Loucy (cell line): Measurements from ENCODE around the gene RGS9.

Source experiments
- H2AFZ ChIP-seq: fragments of 200-600 bp; sonication (generic); 2 replicates; pipeline ENCODE4 v1.6.0; 2016; ENCODE audit warnings: antibody characterized with exemption, mild to moderate bottlenecking, low read length, moderate library complexity
- H3F3A ChIP-seq: fragments of 200-600 bp; 2 replicates; pipeline ENCODE4 v1.6.0; 2016; ENCODE audit warnings: antibody characterized with exemption, low read depth, mild to moderate bottlenecking
- H3K27me3 ChIP-seq: fragments of 200-600 bp; sonication (generic); 2 replicates; pipeline ENCODE4 v1.6.1; 2014; ENCODE audit warnings: low read length, mild to moderate bottlenecking; ENCODE audit not compliant: insufficient read depth, poor library complexity, severe bottlenecking
- H3K36me3 ChIP-seq: fragments of 200-600 bp; sonication (generic); 2 replicates; pipeline ENCODE4 v1.6.1; 2016; ENCODE audit warnings: low read length; ENCODE audit not compliant: insufficient read depth
- H3K4me1 ChIP-seq: fragments of 200-600 bp; sonication (generic); 2 replicates; pipeline ENCODE4 v1.5.1; 2014; ENCODE audit warnings: low read length, mild to moderate bottlenecking; ENCODE audit not compliant: insufficient read depth, poor library complexity, severe bottlenecking
- H3K4me2 ChIP-seq: fragments of 200-600 bp; sonication (generic); 2 replicates; pipeline ENCODE4 v1.6.0; 2014; ENCODE audit warnings: antibody characterized with exemption, low read length, low read depth, mild to moderate bottlenecking; ENCODE audit not compliant: poor library complexity, severe bottlenecking
- H3K4me3 ChIP-seq: fragments of 200-600 bp; sonication (generic); 2 replicates; pipeline ENCODE4 v1.5.1; 2014; ENCODE audit warnings: low read length, mild to moderate bottlenecking, mixed read lengths; ENCODE audit not compliant: poor library complexity, severe bottlenecking
- H3K79me2 ChIP-seq: fragments of 200-600 bp; sonication (generic); 2 replicates; pipeline ENCODE4 v1.6.1; 2014; ENCODE audit warnings: low read length; ENCODE audit not compliant: insufficient read depth
- H3K9ac ChIP-seq: fragments of 200-600 bp; sonication (generic); 2 replicates; pipeline ENCODE4 v1.6.0; 2014; ENCODE audit warnings: mild to moderate bottlenecking, low read depth, low read length, moderate library complexity; ENCODE audit not compliant: poor library complexity, severe bottlenecking
- H3K9me2 ChIP-seq: fragments of 200-600 bp; sonication (generic); replicated peaks from 2 replicates; pipeline ENCODE4 v1.6.1; 2016; ENCODE audit warnings: low read depth, low read length, mixed read lengths
- H3K9me3 ChIP-seq: fragments of 200-600 bp; sonication (generic); 2 replicates; pipeline ENCODE4 v1.6.1; 2014; ENCODE audit warnings: mild to moderate bottlenecking, antibody characterized with exemption, low read length, low read depth; ENCODE audit not compliant: insufficient read depth
- H4K20me1 ChIP-seq: fragments of 200-600 bp; sonication (generic); 2 replicates; pipeline ENCODE4 v1.6.0; 2014; ENCODE audit warnings: antibody characterized with exemption, low read length, mild to moderate bottlenecking; ENCODE audit not compliant: insufficient read depth, poor library complexity, severe bottlenecking
- EZH2phosphoT487 ChIP-seq: fragments of 200-600 bp; IDR thresholded peaks from 2 replicates; pipeline ENCODE4 v1.6.1; 2018; ENCODE audit warnings: antibody characterized with exemption, mild to moderate bottlenecking, moderate library complexity, borderline replicate concordance
- TF ChIP-seq, protein P1 (sequence below): fragments of 200-600 bp; sonication (generic); conservative IDR thresholded peaks from 2 replicates; pipeline ENCODE4 v1.5.1; 2014; ENCODE audit warnings: mild to moderate bottlenecking, antibody characterized with exemption, low read length

The RGS9 gene

DNA sequence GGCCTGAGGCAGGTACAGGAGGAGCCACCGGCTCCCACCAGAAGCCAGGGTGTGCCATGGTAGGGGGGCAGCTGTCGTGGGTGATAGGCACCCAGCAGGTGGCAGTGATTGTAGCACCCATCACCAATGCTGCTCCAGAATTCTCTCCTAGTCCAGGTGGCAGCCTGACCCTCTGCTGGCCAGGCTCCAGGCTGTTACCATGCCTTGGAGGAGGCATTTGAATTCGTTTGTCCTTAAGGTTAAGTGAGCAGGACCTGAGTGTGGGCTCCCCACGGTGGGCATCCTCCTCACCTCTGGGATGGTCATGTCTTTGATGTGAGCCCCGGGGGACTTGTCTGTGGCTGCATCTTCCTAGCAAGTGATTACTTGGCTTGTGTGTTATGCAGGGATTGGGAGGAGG is 59.4 kb downstream of the RGS9 start:
- H3K4me1 ChIP-seq, result peaks cover 4% of the 10 kb centered on the region
- H3K9ac ChIP-seq, result no peak overlapping the region
- H3K9me3 ChIP-seq, result no peaks in the 10 kb centered on the region
- no peak overlapping the region for H2AFZ ChIP-seq
- no peaks in the 10 kb centered on the region for H4K20me1 ChIP-seq
- TF ChIP-seq, protein P1, sequence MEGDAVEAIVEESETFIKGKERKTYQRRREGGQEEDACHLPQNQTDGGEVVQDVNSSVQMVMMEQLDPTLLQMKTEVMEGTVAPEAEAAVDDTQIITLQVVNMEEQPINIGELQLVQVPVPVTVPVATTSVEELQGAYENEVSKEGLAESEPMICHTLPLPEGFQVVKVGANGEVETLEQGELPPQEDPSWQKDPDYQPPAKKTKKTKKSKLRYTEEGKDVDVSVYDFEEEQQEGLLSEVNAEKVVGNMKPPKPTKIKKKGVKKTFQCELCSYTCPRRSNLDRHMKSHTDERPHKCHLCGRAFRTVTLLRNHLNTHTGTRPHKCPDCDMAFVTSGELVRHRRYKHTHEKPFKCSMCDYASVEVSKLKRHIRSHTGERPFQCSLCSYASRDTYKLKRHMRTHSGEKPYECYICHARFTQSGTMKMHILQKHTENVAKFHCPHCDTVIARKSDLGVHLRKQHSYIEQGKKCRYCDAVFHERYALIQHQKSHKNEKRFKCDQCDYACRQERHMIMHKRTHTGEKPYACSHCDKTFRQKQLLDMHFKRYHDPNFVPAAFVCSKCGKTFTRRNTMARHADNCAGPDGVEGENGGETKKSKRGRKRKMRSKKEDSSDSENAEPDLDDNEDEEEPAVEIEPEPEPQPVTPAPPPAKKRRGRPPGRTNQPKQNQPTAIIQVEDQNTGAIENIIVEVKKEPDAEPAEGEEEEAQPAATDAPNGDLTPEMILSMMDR, result no peak
- TF ChIP-seq EZH2phosphoT487, result no peak
- H3F3A ChIP-seq, result no peaks in the 10 kb centered on the region
- no peaks in the 10 kb centered on the region for H3K27me3 ChIP-seq
- H3K4me2 ChIP-seq, result no peak overlapping the region
- H3K79me2 ChIP-seq, result no peaks in the 10 kb centered on the region
- H3K9me2 ChIP-seq, result no peaks in the 10 kb centered on the region
- H3K36me3 ChIP-seq, result no peaks in the 10 kb centered on the region; the same call in 1 of the 2 replicates
- no peak overlapping the region for H3K4me3 ChIP-seq

DNA sequence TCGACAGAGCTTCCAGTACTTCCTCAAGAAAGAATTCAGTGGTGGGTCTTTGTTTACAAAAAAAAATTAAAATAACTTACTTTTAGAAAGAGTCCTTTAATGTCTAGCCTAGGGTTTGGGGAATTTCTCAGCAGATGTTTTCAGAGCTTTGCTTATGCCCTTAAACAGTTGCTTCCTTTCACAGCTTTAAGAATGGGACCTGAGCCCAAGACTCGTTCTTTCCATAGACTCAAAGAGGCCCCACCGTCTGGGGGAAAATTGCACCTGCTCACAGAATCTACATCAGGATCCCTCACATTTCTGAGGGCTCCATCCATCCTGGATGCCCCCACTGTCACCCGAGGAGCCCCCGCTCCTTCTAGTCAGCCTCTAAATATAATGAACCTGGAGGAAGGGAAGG is 60.0 kb downstream of the RGS9 start:
- no peak for TF ChIP-seq EZH2phosphoT487
- TF ChIP-seq, protein P1, result no peak
- Histone ChIP-seq H3K9ac (no peak overlapping the region), H2AFZ (no peak overlapping the region), H3F3A (no peaks in the 10 kb centered on the region), H3K9me3 (no peaks in the 10 kb centered on the region), H3K4me2 (no peak overlapping the region), H3K4me3 (no peak overlapping the region), H3K79me2 (no peaks in the 10 kb centered on the region), H3K27me3 (no peaks in the 10 kb centered on the region), H4K20me1 (no peaks in the 10 kb centered on the region), H3K9me2 (no peaks in the 10 kb centered on the region), H3K36me3 (peaks cover 3% of the 10 kb centered on the region; the same call in 1 of the 2 replicates), H3K4me1 (peaks cover 4% of the 10 kb centered on the region)

- TF ChIP-seq EZH2phosphoT487, result no peak
- TF ChIP-seq, protein P1, result peak; percentile 83
- no peaks in the 10 kb centered on the region for H3K9me3 ChIP-seq
- no peak overlapping the region for H2AFZ ChIP-seq
- H3K36me3 ChIP-seq, result peaks cover 8% of the 10 kb centered on the region; the same call in 1 of the 2 replicates
- H3K79me2 ChIP-seq, result no peaks in the 10 kb centered on the region
- H3K4me1 ChIP-seq, result peaks cover 4% of the 10 kb centered on the region
- H3K4me3 ChIP-seq, result no peak overlapping the region
- no peak overlapping the region for H3K4me2 ChIP-seq
- no peaks in the 10 kb centered on the region for H3F3A ChIP-seq
- H3K27me3 ChIP-seq, result no peaks in the 10 kb centered on the region
- no peak overlapping the region for H3K9ac ChIP-seq
- no peaks in the 10 kb centered on the region for H3K9me2 ChIP-seq
- no peaks in the 10 kb centered on the region for H4K20me1 ChIP-seq
These were observed 61.6 kb downstream of the RGS9 start for GRCh38 chr17:65198653-65199382.
